GM12873 (cell line): ENCODE measurements around the gene AKT2.

Source experiments
- CTCF ChIP-seq: IDR thresholded peaks from 2 replicates; pipeline ENCODE4 v1.5.1; 2012; ENCODE audit warnings: low read depth, mild to moderate bottlenecking, moderate library complexity, low read length, control low read depth; ENCODE audit not compliant: insufficient read depth; ENCODE audit errors: missing control alignments

Gene AKT2

GRCh38 chr19:40282920-40283319, 2.2 kb downstream of the AKT2 start:
- TF ChIP-seq CTCF, result no peak

- no peak for TF ChIP-seq CTCF
These were observed 3.0 kb downstream of the AKT2 start for GRCh38 chr19:40282209-40282580.

- no peak for TF ChIP-seq CTCF
These were observed 3.5 kb downstream of the AKT2 start for GRCh38 chr19:40281381-40282208.

- TF ChIP-seq CTCF, result no peak
These were observed 4.4 kb downstream of the AKT2 start for GRCh38 chr19:40280608-40281221.

- TF ChIP-seq CTCF, result no peak
These were observed 5.2 kb downstream of the AKT2 start for GRCh38 chr19:40279761-40280607.

GRCh38 chr19:40279120-40279551, 6.0 kb downstream of the AKT2 start:
- TF ChIP-seq CTCF, result no peak
